Lower lobe of right lung (tissue), 2 donors: ENCODE results near the gene PRRT1B. TPM values are rescaled to one million over a fixed set of nuclear protein-coding genes. Genes with fewer than 3 reads are reported as not detected.
"Not testable (repeated sequence)": the region's sequence is repeated elsewhere in the genome, so short reads cannot be mapped to it uniquely, and the experiment has no call there.

Experiments used
- ATAC-seq, 2 donors: fragments of 200-7000 bp; cut with Tn5 transposase; one replicate each; pipeline ENCODE4 v1.9.1; 2020 to 2022; ENCODE audit warnings: mild to moderate bottlenecking in 2 of 2, moderate library complexity in 2 of 2
- DNase-seq: peaks from one replicate; pipeline ENCODE4 v3.0.0-alpha.2; 2020
- H3K27ac ChIP-seq: fragments of 200-600 bp; one replicate; pipeline ENCODE4 v1.8.0; 2022
- H3K27me3 ChIP-seq: fragments of 200-600 bp; one replicate; pipeline ENCODE4 v1.8.0; 2022; ENCODE audit warnings: low read depth
- H3K36me3 ChIP-seq: fragments of 200-600 bp; one replicate; pipeline ENCODE4 v1.8.0; 2022; ENCODE audit warnings: mild to moderate bottlenecking
- H3K4me1 ChIP-seq: fragments of 200-600 bp; one replicate; pipeline ENCODE4 v1.8.0; 2022
- H3K4me3 ChIP-seq: fragments of 200-600 bp; one replicate; pipeline ENCODE4 v1.8.0; 2022; ENCODE audit warnings: mild to moderate bottlenecking
- H3K9me3 ChIP-seq: fragments of 200-600 bp; one replicate; pipeline ENCODE4 v1.8.0; 2022
- CTCF ChIP-seq: fragments of 200-600 bp; IDR thresholded peaks from one replicate; pipeline ENCODE4 v1.8.0; 2022; ENCODE audit warnings: antibody characterized with exemption, mild to moderate bottlenecking
- intact Hi-C: fragments of 100-400 bp; cut with DNase I; formaldehyde crosslinking; loops from one replicate; pipeline ENCODE4 v1.11.0; 2022
- total RNA-seq: library from RNA; stranded (reverse); fragmentation: NEBNext Ultra II Directional; extraction: Animal tissue kit (Norgen Biotek cat#: 25700); gene quantifications from one replicate; pipeline ENCODE4 v1.2.1, GENCODE V29; 2021
- donor health status: DM: no; HTN: yes; CAD: no; lungs with severe emphysema.

The PRRT1B gene
- total RNA-seq, 1 donor from 2014 or later: 6.3 TPM

GRCh38 chr9:131537946-131538345, 7.4 kb upstream of the PRRT1B start:
- no peak for ATAC-seq
- Histone ChIP-seq H3K4me1 (no peaks in the 10 kb centered on the region), H3K27me3 (no peaks in the 10 kb centered on the region), H3K36me3 (no peaks in the 10 kb centered on the region), H3K4me3 (no peak overlapping the region), H3K9me3 (peaks cover 4% of the 10 kb centered on the region), H3K27ac (no peak overlapping the region)
- no peak for DNase-seq
- intact Hi-C loops: no loop called here
- TF ChIP-seq CTCF: no peak

- H3K27ac ChIP-seq: no peak overlapping the region
- H3K27me3 ChIP-seq: peaks cover 5% of the 10 kb centered on the region
- ATAC-seq (no peak), DNase-seq (no peak)
- intact Hi-C loops: no loop called here
- no peaks in the 10 kb centered on the region for H3K36me3 ChIP-seq
- no peaks in the 10 kb centered on the region for H3K4me1 ChIP-seq
- H3K4me3 ChIP-seq: no peak overlapping the region
- H3K9me3 ChIP-seq: peaks cover 13% of the 10 kb centered on the region
- TF ChIP-seq CTCF: no peak
These were observed 6.0 kb upstream of the PRRT1B start for GRCh38 chr9:131539223-131539923.

GRCh38 chr9:131543141-131543540, 2.2 kb upstream of the PRRT1B start:
- no peak overlapping the region for H3K27ac ChIP-seq
- no peak for TF ChIP-seq CTCF
- H3K27me3 ChIP-seq: peaks cover 33% of the 10 kb centered on the region
- peaks cover 13% of the 10 kb centered on the region for H3K9me3 ChIP-seq
- intact Hi-C loops: no loop called here
- ATAC-seq (no peak), DNase-seq (no peak)
- H3K4me1 ChIP-seq: peaks cover 13% of the 10 kb centered on the region
- no peak overlapping the region for H3K4me3 ChIP-seq
- no peaks in the 10 kb centered on the region for H3K36me3 ChIP-seq

DNA sequence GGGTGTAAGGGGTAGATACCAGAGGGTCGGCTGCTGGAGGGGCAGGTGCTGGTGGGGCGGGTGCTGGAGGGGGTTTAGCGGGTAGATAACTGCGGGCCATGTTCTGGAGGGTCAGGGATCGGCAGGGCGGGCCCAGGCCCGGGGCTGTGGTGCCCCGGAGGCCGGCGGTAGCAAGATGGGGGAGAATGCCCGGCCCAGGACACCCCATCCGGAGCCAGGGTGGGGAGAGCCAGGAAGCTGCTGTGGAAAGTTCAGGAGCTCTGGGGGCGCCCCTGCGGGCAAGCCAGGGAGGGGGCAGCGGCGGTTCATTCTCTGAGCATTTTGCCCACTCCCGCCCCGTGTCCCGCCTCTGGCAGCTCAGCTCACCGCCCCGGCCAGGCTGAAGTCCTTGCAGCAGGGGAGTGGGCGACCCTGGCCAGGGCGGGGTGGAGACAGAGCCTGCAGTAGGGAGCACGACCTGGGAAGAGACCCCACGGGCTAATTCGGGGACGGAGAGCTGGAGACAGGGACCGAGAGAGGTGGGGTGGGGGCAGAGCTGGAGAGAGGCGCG, 538 bp downstream of the PRRT1B start:
- TF ChIP-seq CTCF: no peak
- intact Hi-C loops: no loop called here
- peaks cover 13% of the 10 kb centered on the region for H3K4me1 ChIP-seq
- no peak overlapping the region for H3K27ac ChIP-seq
- H3K4me3 ChIP-seq: peak overlapping the region; percentile 54
- peaks cover 33% of the 10 kb centered on the region for H3K27me3 ChIP-seq
- no peaks in the 10 kb centered on the region for H3K36me3 ChIP-seq
- no peak for DNase-seq
- ATAC-seq: peak; percentile 69
- H3K9me3 ChIP-seq: peaks cover 13% of the 10 kb centered on the region

GRCh38 chr9:131546336-131547084, 1.2 kb downstream of the PRRT1B start:
- peak overlapping the region; percentile 54 for H3K4me3 ChIP-seq
- intact Hi-C loops: no loop called here
- TF ChIP-seq CTCF: no peak
- H3K9me3 ChIP-seq: peaks cover 13% of the 10 kb centered on the region
- peaks cover 33% of the 10 kb centered on the region for H3K27me3 ChIP-seq
- ATAC-seq (peak; percentile 43 to 49), DNase-seq (no peak)
- no peak overlapping the region for H3K27ac ChIP-seq
- peaks cover 13% of the 10 kb centered on the region for H3K4me1 ChIP-seq
- H3K36me3 ChIP-seq: no peaks in the 10 kb centered on the region

GRCh38 chr9:131549186-131549585, 3.9 kb downstream of the PRRT1B start:
- H3K27ac ChIP-seq, intact Hi-C loops, H3K36me3 ChIP-seq, DNase-seq, ATAC-seq, H3K9me3 ChIP-seq, H3K4me3 ChIP-seq: not testable (repeated sequence)
- H3K4me1 ChIP-seq: peaks cover 13% of the 10 kb centered on the region
- peaks cover 43% of the 10 kb centered on the region for H3K27me3 ChIP-seq

GRCh38 chr9:131550465-131550864, 5.1 kb downstream of the PRRT1B start:
- peaks cover 42% of the 10 kb centered on the region for H3K27me3 ChIP-seq
- intact Hi-C loops, H3K4me3 ChIP-seq, DNase-seq, H3K9me3 ChIP-seq, H3K36me3 ChIP-seq, ATAC-seq, H3K27ac ChIP-seq: not testable (repeated sequence)
- H3K4me1 ChIP-seq: peaks cover 13% of the 10 kb centered on the region
